Keratinocyte (primary cell): Measurements from ENCODE around the gene ASS1. TPM values are rescaled to one million over a fixed set of nuclear protein-coding genes. Genes with fewer than 3 reads are reported as not detected.

Experiments
- DNase-seq: peaks from one replicate; pipeline ENCODE4 v3.0.0-alpha.2; 2011; ENCODE audit warnings: low read depth, missing footprints, low spot score
- FAIRE-seq: peaks from 2 replicates; lab custom pipeline; 2011; peaks lifted over from hg19 to GRCh38; lab: Jason Lieb, UNC
- H2AFZ ChIP-seq: 2 replicates; pipeline ENCODE4 v1.6.0; 2012; ENCODE audit warnings: low read length, control low read depth, inconsistent platforms; ENCODE audit not compliant: control insufficient read depth
- H3K27ac ChIP-seq: 2 replicates; pipeline ENCODE4 v1.5.1; 2011; ENCODE audit warnings: low read length; ENCODE audit not compliant: control insufficient read depth, insufficient read depth
- H3K27me3 ChIP-seq: 3 replicates; pipeline ENCODE4 v1.6.0; 2011; ENCODE audit warnings: low read length; ENCODE audit not compliant: control insufficient read depth, insufficient read depth; ENCODE audit errors: extremely low read depth
- H3K36me3 ChIP-seq, 2 experiments: 2 replicates in 1 of 2; 3 replicates in 1 of 2; pipeline ENCODE4 v1.5.1; 2011; ENCODE audit warnings: low read length in 2 of 2, mild to moderate bottlenecking in 1 of 2; ENCODE audit not compliant: control insufficient read depth in 2 of 2, insufficient read depth in 2 of 2; ENCODE audit errors: extremely low read depth in 1 of 2
- H3K4me1 ChIP-seq: 3 replicates; pipeline ENCODE4 v1.5.1; 2011; ENCODE audit warnings: low read length; ENCODE audit not compliant: control insufficient read depth, insufficient read depth; ENCODE audit errors: extremely low read depth
- H3K4me2 ChIP-seq: 3 replicates; pipeline ENCODE4 v1.6.0; 2011; ENCODE audit warnings: low read depth, low read length; ENCODE audit not compliant: control insufficient read depth, insufficient read depth; ENCODE audit errors: extremely low read depth
- H3K4me3 ChIP-seq, 3 experiments: fragments of 200-600 bp in 1 of 3; sonication (generic) in 1 of 3; 2 replicates in 2 of 3; 3 replicates in 1 of 3; pipeline ENCODE4 v1.5.1; 2011 to 2016; ENCODE audit warnings: low read length in 3 of 3, mild to moderate bottlenecking in 3 of 3, control low read depth in 2 of 3, inconsistent platforms in 1 of 3, low read depth in 1 of 3, mixed read lengths in 1 of 3, mixed run types in 1 of 3, moderate library complexity in 1 of 3; ENCODE audit not compliant: control insufficient read depth in 2 of 3, insufficient read depth in 2 of 3; ENCODE audit errors: extremely low read depth in 1 of 3
- H3K79me2 ChIP-seq: 2 replicates; pipeline ENCODE4 v1.6.0; 2012; ENCODE audit warnings: low read length; ENCODE audit not compliant: control insufficient read depth, insufficient read depth
- H3K9ac ChIP-seq: 3 replicates; pipeline ENCODE4 v1.6.0; 2011; ENCODE audit warnings: low read length; ENCODE audit not compliant: control insufficient read depth, insufficient read depth; ENCODE audit errors: extremely low read depth
- H3K9me1 ChIP-seq: 3 replicates; pipeline ENCODE4 v1.6.0; 2011; ENCODE audit warnings: low read length; ENCODE audit not compliant: control insufficient read depth, insufficient read depth; ENCODE audit errors: extremely low read depth
- H3K9me3 ChIP-seq: 2 replicates; pipeline ENCODE4 v1.5.1; 2012; ENCODE audit warnings: low read depth, low read length; ENCODE audit not compliant: control insufficient read depth
- H4K20me1 ChIP-seq: 3 replicates; pipeline ENCODE4 v1.6.0; 2011; ENCODE audit warnings: low read length; ENCODE audit not compliant: control insufficient read depth, insufficient read depth; ENCODE audit errors: extremely low read depth
- EZH2 ChIP-seq: IDR thresholded peaks from one replicate; pipeline ENCODE4 v1.6.1; 2012; ENCODE audit warnings: inconsistent platforms, mild to moderate bottlenecking, low read length, moderate library complexity
- dilution Hi-C: fragments of 300-500 bp; cut with MboI; formaldehyde crosslinking; loops from one replicate; pipeline ENCODE4 v1.7.0; 2020; ENCODE audit warnings: low sequenced_read_pairs; ENCODE audit not compliant: extremely low pct_ligation_motif_present
- polyA plus RNA-seq, 5 experiments: library from polyadenylated mRNA; depleted of rRNA in 3 of 5; stranded (reverse) in 3 of 5; stranded (forward) in 1 of 5; unstranded in 1 of 5; fragments of >200 nt; gene quantifications; 1 replicate in 1 of 5; 2 replicates in 3 of 5; 3 replicates in 1 of 5; pipeline versions ENCODE4 v1.2.1 to v1.2.3, GENCODE V29; 2011 to 2012; ENCODE audit warnings: missing spikeins in 2 of 5, low read depth in 1 of 5, low replicate concordance in 1 of 5
- TF ChIP-seq, protein P1 (sequence below), 3 experiments: IDR thresholded peaks in 1 of 3; conservative IDR thresholded peaks in 1 of 3; optimal IDR thresholded peaks in 1 of 3; 2 replicates in 2 of 3; 3 replicates in 1 of 3; pipeline versions ENCODE3 to v1.5.1; 2011; ENCODE audit warnings: low read length in 3 of 3, mild to moderate bottlenecking in 3 of 3, moderate library complexity in 2 of 3, control low read depth in 1 of 3, inconsistent platforms in 1 of 3; ENCODE audit not compliant: insufficient read depth in 2 of 3; ENCODE audit errors: extremely low read depth in 1 of 3

Gene ASS1
- polyA plus RNA-seq, 1 donor (not counting 4 experiments of a cell fraction or from before 2014, with no cell fraction given): 52.4 TPM

DNA sequence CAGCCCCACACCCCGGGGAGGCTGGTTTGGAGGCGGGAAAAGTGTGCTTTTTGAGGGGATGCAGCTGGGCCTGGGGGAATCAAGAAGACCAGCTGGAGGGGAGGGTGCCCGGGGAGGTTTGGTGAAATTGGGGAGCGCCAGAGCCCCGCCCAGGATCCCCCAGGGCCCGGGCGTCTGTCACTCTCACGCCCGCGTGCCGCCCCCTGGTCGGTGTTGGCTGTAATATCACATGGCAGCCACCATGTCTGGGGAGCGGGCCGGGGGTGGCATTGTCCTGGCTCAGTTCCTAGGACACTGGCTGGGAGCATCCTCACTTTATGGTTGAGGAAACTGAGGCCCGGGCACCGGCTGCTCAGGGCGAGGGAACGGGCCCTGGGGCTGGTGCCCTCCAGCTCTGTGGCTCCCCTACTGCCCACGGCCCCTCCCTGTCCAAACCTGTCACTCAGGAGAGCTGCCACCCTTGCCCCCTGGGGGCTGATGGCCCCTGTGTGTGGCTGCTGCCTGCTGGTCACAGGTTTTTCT lies 27.5 kb downstream of the ASS1 start:
- H4K20me1 ChIP-seq: no peaks in the 10 kb centered on the region
- H3K36me3 ChIP-seq: no peaks in the 10 kb centered on the region
- H3K9ac ChIP-seq: no peak overlapping the region
- no peaks in the 10 kb centered on the region for H3K9me1 ChIP-seq
- H3K9me3 ChIP-seq: no peaks in the 10 kb centered on the region
- H3K4me2 ChIP-seq: no peak overlapping the region
- peaks cover 3% of the 10 kb centered on the region for H3K27me3 ChIP-seq
- no peak overlapping the region for H3K27ac ChIP-seq
- no peak overlapping the region for H3K4me3 ChIP-seq
- dilution Hi-C loops: no loop called here
- H3K79me2 ChIP-seq: no peaks in the 10 kb centered on the region
- no peaks in the 10 kb centered on the region for H3K4me1 ChIP-seq
- no peak overlapping the region for H2AFZ ChIP-seq
- DNase-seq (no peak), FAIRE-seq (no peak)
- TF ChIP-seq, protein P1, sequence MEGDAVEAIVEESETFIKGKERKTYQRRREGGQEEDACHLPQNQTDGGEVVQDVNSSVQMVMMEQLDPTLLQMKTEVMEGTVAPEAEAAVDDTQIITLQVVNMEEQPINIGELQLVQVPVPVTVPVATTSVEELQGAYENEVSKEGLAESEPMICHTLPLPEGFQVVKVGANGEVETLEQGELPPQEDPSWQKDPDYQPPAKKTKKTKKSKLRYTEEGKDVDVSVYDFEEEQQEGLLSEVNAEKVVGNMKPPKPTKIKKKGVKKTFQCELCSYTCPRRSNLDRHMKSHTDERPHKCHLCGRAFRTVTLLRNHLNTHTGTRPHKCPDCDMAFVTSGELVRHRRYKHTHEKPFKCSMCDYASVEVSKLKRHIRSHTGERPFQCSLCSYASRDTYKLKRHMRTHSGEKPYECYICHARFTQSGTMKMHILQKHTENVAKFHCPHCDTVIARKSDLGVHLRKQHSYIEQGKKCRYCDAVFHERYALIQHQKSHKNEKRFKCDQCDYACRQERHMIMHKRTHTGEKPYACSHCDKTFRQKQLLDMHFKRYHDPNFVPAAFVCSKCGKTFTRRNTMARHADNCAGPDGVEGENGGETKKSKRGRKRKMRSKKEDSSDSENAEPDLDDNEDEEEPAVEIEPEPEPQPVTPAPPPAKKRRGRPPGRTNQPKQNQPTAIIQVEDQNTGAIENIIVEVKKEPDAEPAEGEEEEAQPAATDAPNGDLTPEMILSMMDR (optimal IDR thresholded peaks at IDR 0.05 in 1 of 3, IDR thresholded peaks at IDR 0.05 in 1 of 3, conservative IDR thresholded peaks at IDR 0.05 in 1 of 3; ENCODE audit: extremely low read depth in 1 of 3, insufficient read depth in 2 of 3, low read length in 3 of 3): no peak
- no peak for TF ChIP-seq EZH2

- Histone ChIP-seq H3K27ac (no peak overlapping the region), H3K9me3 (no peaks in the 10 kb centered on the region), H3K4me2 (no peak overlapping the region), H3K9me1 (no peaks in the 10 kb centered on the region), H3K4me3 (no peak overlapping the region), H3K9ac (no peak overlapping the region), H3K79me2 (no peaks in the 10 kb centered on the region), H4K20me1 (no peaks in the 10 kb centered on the region), H3K27me3 (peaks cover 3% of the 10 kb centered on the region), H3K4me1 (no peaks in the 10 kb centered on the region), H2AFZ (no peak overlapping the region), H3K36me3 (no peaks in the 10 kb centered on the region)
- no peak for FAIRE-seq
- DNase-seq: no peak
- dilution Hi-C loops: no loop called here
- TF ChIP-seq, protein P1 (optimal IDR thresholded peaks at IDR 0.05 in 1 of 3, IDR thresholded peaks at IDR 0.05 in 1 of 3, conservative IDR thresholded peaks at IDR 0.05 in 1 of 3; ENCODE audit: extremely low read depth in 1 of 3, insufficient read depth in 2 of 3, low read length in 3 of 3): no peak
- TF ChIP-seq EZH2: no peak
Observed at GRCh38 chr9:130473009-130473408, 28.2 kb downstream of the ASS1 start.
